WTC11 (cell line): Measurements from ENCODE around the gene TFF2. TPM values are rescaled to one million over a fixed set of nuclear protein-coding genes. Genes with fewer than 3 reads are reported as not detected.

Experiments used
- ATAC-seq: fragments of 200-7000 bp; cut with Tn5 transposase; 2 replicates; pipeline ENCODE4 v1.10.0; 2021; ENCODE audit warnings: mild to moderate bottlenecking, moderate library complexity
- CTCF ChIA-PET: fragments of 300-600 bp; sonication (Branson Sonifier 250); formaldehyde crosslinking; loops from one replicate; lab custom pipeline; 2021; ENCODE audit warnings: antibody characterized with exemption; lab: Charles Lee
- POLR2A ChIA-PET: fragments of 350-600 bp; sonication (Branson Sonifier 250); formaldehyde crosslinking; loops from one replicate; lab custom pipeline; 2021; ENCODE audit warnings: antibody characterized with exemption; lab: Charles Lee
- DNase-seq: peaks from one replicate; pipeline ENCODE4 v3.0.0; 2021; ENCODE audit warnings: low spot score
- H3K27ac Mint-ChIP-seq: 2 replicates; pipeline ENCODE4 v1.8.0; 2021; ENCODE audit warnings: mixed read lengths
- H3K27me3 Mint-ChIP-seq: 2 replicates; pipeline ENCODE4 v1.8.0; 2021; ENCODE audit warnings: low read depth, mild to moderate bottlenecking, moderate library complexity, mixed read lengths
- H3K36me3 Mint-ChIP-seq: 2 replicates; pipeline ENCODE4 v1.8.0; 2021; ENCODE audit warnings: mixed read lengths
- H3K4me1 Mint-ChIP-seq: 2 replicates; pipeline ENCODE4 v1.8.0; 2022; ENCODE audit warnings: mixed read lengths
- H3K4me3 Mint-ChIP-seq: 2 replicates; pipeline ENCODE4 v1.8.0; 2021; ENCODE audit warnings: mild to moderate bottlenecking, moderate library complexity, mixed read lengths
- H3K9me3 Mint-ChIP-seq: 2 replicates; pipeline ENCODE4 v1.8.0; 2021; ENCODE audit warnings: mixed read lengths
- CBFB ChIP-seq: sonication (generic); formaldehyde crosslinking; IDR thresholded peaks from 2 replicates; pipeline ENCODE4 v1.8.1; 2022; ENCODE audit warnings: mild to moderate bottlenecking, low read depth, missing genetic modification reagents
- EMX1 ChIP-seq: fragments of 250-450 bp; sonication (Bioruptor Pico); IDR thresholded peaks from 2 replicates; pipeline ENCODE4 v1.8.0; 2021; ENCODE audit warnings: mild to moderate bottlenecking
- FOXP1 ChIP-seq: sonication (generic); formaldehyde crosslinking; IDR thresholded peaks from 2 replicates; pipeline ENCODE4 v1.8.0; 2022; ENCODE audit warnings: missing genetic modification reagents, mild to moderate bottlenecking, moderate library complexity, borderline replicate concordance
- GTF2I ChIP-seq: fragments of 250-450 bp; sonication (Bioruptor Pico); conservative IDR thresholded peaks from 2 replicates; pipeline ENCODE4 v1.4.0; 2021; ENCODE audit warnings: mild to moderate bottlenecking
- MYBL2 ChIP-seq: sonication (generic); formaldehyde crosslinking; IDR thresholded peaks from 2 replicates; pipeline ENCODE4 v1.8.1; 2023; ENCODE audit warnings: mild to moderate bottlenecking, moderate library complexity, missing genetic modification reagents
- RORB ChIP-seq: fragments of 250-450 bp; sonication (Bioruptor Pico); IDR thresholded peaks from 2 replicates; pipeline ENCODE4 v1.9.0; 2021; ENCODE audit warnings: mild to moderate bottlenecking
- USF1 ChIP-seq: sonication (generic); formaldehyde crosslinking; IDR thresholded peaks from 2 replicates; pipeline ENCODE4 v1.8.0; 2022; ENCODE audit warnings: mild to moderate bottlenecking, missing genetic modification reagents
- ZBTB43 ChIP-seq: sonication (generic); formaldehyde crosslinking; IDR thresholded peaks from 2 replicates; pipeline ENCODE4 v1.8.1; 2023; ENCODE audit warnings: mild to moderate bottlenecking, missing genetic modification reagents
- ZNF121 ChIP-seq: sonication (generic); formaldehyde crosslinking; IDR thresholded peaks from 2 replicates; pipeline ENCODE4 v1.8.0; 2023; ENCODE audit warnings: missing genetic modification reagents
- ZNF396 ChIP-seq: fragments of 250-450 bp; sonication (Bioruptor Pico); IDR thresholded peaks from 2 replicates; pipeline ENCODE4 v1.8.0; 2021; ENCODE audit warnings: mild to moderate bottlenecking, moderate library complexity, borderline replicate concordance
- ZNF416 ChIP-seq: fragments of 250-450 bp; sonication (Bioruptor Pico); IDR thresholded peaks from 2 replicates; pipeline ENCODE4 v1.9.0; 2021; ENCODE audit warnings: mild to moderate bottlenecking, inconsistent platforms
- ZNF512 ChIP-seq: sonication (generic); formaldehyde crosslinking; IDR thresholded peaks from 2 replicates; pipeline ENCODE4 v1.8.1; 2022; ENCODE audit warnings: missing genetic modification reagents, borderline replicate concordance
- total RNA-seq: library from RNA; stranded (reverse); gene quantifications from 3 replicates; pipeline ENCODE4 v1.2.3, GENCODE V29; 2021
- TF ChIP-seq, protein P1 (sequence below): sonication (generic); formaldehyde crosslinking; IDR thresholded peaks from 2 replicates; pipeline ENCODE4 v1.8.1; 2023; ENCODE audit warnings: mild to moderate bottlenecking, missing genetic modification reagents, borderline replicate concordance
- TF ChIP-seq, protein P2 (sequence below): sonication (generic); formaldehyde crosslinking; IDR thresholded peaks from 2 replicates; pipeline ENCODE4 v1.8.0; 2022; ENCODE audit warnings: mild to moderate bottlenecking, missing genetic modification reagents

TFF2 gene
- total RNA-seq, 1 experiment from 2014 or later = 0.33 TPM

DNA sequence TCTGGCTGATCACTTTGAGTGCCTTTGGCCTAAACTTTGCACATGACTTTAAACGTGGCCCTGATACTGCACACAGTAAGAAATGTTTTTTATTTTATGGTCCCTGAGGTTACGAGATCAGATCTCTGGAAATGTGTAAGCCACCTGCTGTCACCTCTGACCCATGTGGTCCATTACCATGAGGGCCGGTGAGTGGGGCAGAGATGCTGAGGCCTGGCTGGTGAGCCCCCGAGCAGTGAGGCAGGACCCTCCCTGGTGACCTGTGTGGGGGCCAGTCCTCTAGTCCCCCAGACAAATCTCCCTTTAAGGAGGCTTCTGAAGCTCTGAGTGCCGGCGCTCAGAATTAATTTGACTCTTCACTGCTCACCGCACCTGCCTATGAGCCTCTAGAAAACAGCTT lies 48.0 kb downstream of the TFF2 start:
- no peak for ATAC-seq
- Mint-ChIP-seq H3K27ac (no peak overlapping the region), H3K9me3 (no peaks in the 10 kb centered on the region)

GRCh38 chr21:42302076-42302650 lies 48.6 kb downstream of the TFF2 start:
- Mint-ChIP-seq H3K36me3 (no peaks in the 10 kb centered on the region), H3K4me3 (no peak overlapping the region), H3K27ac (no peak overlapping the region), H3K27me3 (no peaks in the 10 kb centered on the region), H3K4me1 (peaks cover 12% of the 10 kb centered on the region), H3K9me3 (no peaks in the 10 kb centered on the region)
- TF ChIP-seq ZBTB43 (CRISPR knock-in tag) = no peak
- TF ChIP-seq ZNF121 (CRISPR knock-in tag) = no peak
- no peak for TF ChIP-seq CBFB
- TF ChIP-seq, protein P1, sequence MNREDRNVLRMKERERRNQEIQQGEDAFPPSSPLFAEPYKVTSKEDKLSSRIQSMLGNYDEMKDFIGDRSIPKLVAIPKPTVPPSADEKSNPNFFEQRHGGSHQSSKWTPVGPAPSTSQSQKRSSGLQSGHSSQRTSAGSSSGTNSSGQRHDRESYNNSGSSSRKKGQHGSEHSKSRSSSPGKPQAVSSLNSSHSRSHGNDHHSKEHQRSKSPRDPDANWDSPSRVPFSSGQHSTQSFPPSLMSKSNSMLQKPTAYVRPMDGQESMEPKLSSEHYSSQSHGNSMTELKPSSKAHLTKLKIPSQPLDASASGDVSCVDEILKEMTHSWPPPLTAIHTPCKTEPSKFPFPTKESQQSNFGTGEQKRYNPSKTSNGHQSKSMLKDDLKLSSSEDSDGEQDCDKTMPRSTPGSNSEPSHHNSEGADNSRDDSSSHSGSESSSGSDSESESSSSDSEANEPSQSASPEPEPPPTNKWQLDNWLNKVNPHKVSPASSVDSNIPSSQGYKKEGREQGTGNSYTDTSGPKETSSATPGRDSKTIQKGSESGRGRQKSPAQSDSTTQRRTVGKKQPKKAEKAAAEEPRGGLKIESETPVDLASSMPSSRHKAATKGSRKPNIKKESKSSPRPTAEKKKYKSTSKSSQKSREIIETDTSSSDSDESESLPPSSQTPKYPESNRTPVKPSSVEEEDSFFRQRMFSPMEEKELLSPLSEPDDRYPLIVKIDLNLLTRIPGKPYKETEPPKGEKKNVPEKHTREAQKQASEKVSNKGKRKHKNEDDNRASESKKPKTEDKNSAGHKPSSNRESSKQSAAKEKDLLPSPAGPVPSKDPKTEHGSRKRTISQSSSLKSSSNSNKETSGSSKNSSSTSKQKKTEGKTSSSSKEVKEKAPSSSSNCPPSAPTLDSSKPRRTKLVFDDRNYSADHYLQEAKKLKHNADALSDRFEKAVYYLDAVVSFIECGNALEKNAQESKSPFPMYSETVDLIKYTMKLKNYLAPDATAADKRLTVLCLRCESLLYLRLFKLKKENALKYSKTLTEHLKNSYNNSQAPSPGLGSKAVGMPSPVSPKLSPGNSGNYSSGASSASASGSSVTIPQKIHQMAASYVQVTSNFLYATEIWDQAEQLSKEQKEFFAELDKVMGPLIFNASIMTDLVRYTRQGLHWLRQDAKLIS = no peak
- TF ChIP-seq, protein P2, sequence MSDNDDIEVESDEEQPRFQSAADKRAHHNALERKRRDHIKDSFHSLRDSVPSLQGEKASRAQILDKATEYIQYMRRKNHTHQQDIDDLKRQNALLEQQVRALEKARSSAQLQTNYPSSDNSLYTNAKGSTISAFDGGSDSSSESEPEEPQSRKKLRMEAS (CRISPR knock-in tag) = no peak
- no peak for TF ChIP-seq USF1 (CRISPR knock-in tag)
- no peak for TF ChIP-seq MYBL2 (CRISPR knock-in tag)
- TF ChIP-seq RORB (CRISPR knock-in tag) = no peak
- TF ChIP-seq GTF2I (CRISPR knock-in tag) = no peak
- ATAC-seq (no peak), DNase-seq (no peak)
- POLR2A ChIA-PET = no interaction called here
- CTCF ChIA-PET = interaction anchor here (1.2 to 1.7 kb wide), 4 partner anchors 8 to 165 kb away, joined by 3 to 12 read pairs (median 4); no protein-coding TSS in a partner anchor

More for the DNA sequence above, 48.0 kb downstream of the TFF2 start:
- no peak for TF ChIP-seq ZNF416
- no peak for TF ChIP-seq FOXP1 (CRISPR knock-in tag)
- no peak for TF ChIP-seq EMX1
- no peak for TF ChIP-seq ZNF512
- TF ChIP-seq ZBTB43 (CRISPR knock-in tag) = no peak
- no peak for TF ChIP-seq ZNF396 (CRISPR knock-in tag)
- TF ChIP-seq USF1 (CRISPR knock-in tag) = no peak
- peaks cover 11% of the 10 kb centered on the region for H3K4me1 Mint-ChIP-seq
- DNase-seq = peak; percentile 1
- CTCF ChIA-PET = interaction anchor here (1.7 kb wide), 1 partner anchor 44 kb away, joined by 5 read pairs; no protein-coding TSS in a partner anchor
- H3K27me3 Mint-ChIP-seq = no peaks in the 10 kb centered on the region
- no peaks in the 10 kb centered on the region for H3K36me3 Mint-ChIP-seq
- H3K4me3 Mint-ChIP-seq = no peak overlapping the region
- POLR2A ChIA-PET = interaction anchor here (0.5 kb wide), 1 partner anchor 291 kb away, joined by 5 read pairs; no protein-coding TSS in a partner anchor
